AG04450 (cell line): ENCODE data around the gene PWP2. TPM values are rescaled to one million over a fixed set of nuclear protein-coding genes. Genes with fewer than 3 reads are reported as not detected.
"Not testable (repeated sequence)": the region's sequence is repeated elsewhere in the genome, so short reads cannot be mapped to it uniquely, and the experiment has no call there.

Experiments
- CTCF ChIA-PET: fragments of 300-600, 350-600 bp; formaldehyde crosslinking; extraction: SDS; loops from one replicate; lab custom pipeline; 2022; ENCODE audit warnings: antibody characterized with exemption, inconsistent platforms; lab: Charles Lee
- POLR2A ChIA-PET: fragments of 350-600 bp; formaldehyde crosslinking; extraction: SDS; loops from one replicate; lab custom pipeline; 2021; ENCODE audit warnings: antibody characterized with exemption, inconsistent platforms; lab: Yijun Ruan, JAX
- DNase-seq: peaks from one replicate; pipeline ENCODE4 v3.0.0-alpha.2; 2011; ENCODE audit warnings: low read depth, low spot score
- H3K27ac ChIP-seq: one replicate; pipeline ENCODE4 v1.5.1; 2012; ENCODE audit warnings: low read depth, low read length, control low read depth
- H3K27me3 ChIP-seq: one replicate; pipeline ENCODE4 v1.6.0; 2012; ENCODE audit warnings: low read length; ENCODE audit not compliant: control insufficient read depth, insufficient read depth
- H3K4me3 ChIP-seq: 2 replicates; pipeline ENCODE4 v1.5.1; 2011; ENCODE audit warnings: mild to moderate bottlenecking, low read depth, low read length, control low read depth
- H3K9me3 ChIP-seq: 2 replicates; pipeline ENCODE4 v1.5.1; 2012; ENCODE audit warnings: low read length; ENCODE audit not compliant: control insufficient read depth, insufficient read depth
- polyA minus RNA-seq: library from RNA; depleted of rRNA, polyadenylated mRNA; stranded (reverse); fragments of >200 nt; gene quantifications from 2 replicates; pipeline ENCODE4 v1.2.3, GENCODE V29; 2011; rRNA and poly(A)+ RNA removed
- polyA plus RNA-seq: library from polyadenylated mRNA; depleted of rRNA; stranded (reverse); fragments of >200 nt; gene quantifications from 2 replicates; pipeline ENCODE4 v1.2.3, GENCODE V29; 2011; rRNA removed
- TF ChIP-seq, protein P1 (sequence below): IDR thresholded peaks from 2 replicates; pipeline ENCODE4 v1.5.1; 2011; ENCODE audit warnings: low read depth, low read length, control low read depth, inconsistent platforms

Gene PWP2
- 12.1 and 12.9 TPM in 2 replicates for polyA plus RNA-seq
- polyA minus RNA-seq, result 15.0 and 28.4 TPM in 2 replicates

DNA sequence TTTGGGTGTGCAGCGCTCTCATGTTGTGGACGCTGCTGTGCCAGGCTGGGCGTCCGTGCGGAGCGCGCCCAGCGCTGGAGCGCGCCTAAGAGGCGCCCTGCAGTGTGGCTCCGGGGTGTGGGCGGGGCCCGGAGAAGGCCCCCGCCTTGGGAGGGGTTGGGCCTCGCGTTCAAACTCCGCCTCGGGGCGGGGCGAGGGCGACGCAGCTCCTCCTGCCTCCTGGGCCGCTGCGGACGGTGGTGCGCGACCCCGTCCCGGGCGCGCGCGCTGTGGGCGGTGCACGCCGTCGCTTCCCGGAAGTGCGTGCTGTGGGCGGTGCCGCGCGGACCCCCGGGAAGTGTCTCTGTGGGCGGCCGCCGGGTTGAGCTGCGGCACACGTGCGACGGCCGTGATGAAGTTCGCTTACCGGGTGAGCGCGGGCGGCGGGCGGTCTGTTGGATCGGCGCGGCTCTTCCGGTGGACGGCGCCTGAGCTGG is at the start of gene PWP2:
PWP2 (plus strand) TSS at position 374 of the 476 bp plus-strand sequence; CDS start at position 392, 18 bp downstream.
- peak within 1 kb of the TSS; percentile 47 for H3K4me3 ChIP-seq
- H3K27me3 ChIP-seq, CTCF ChIA-PET, H3K27ac ChIP-seq, H3K9me3 ChIP-seq: not testable (repeated sequence)
- DNase-seq, result peak; percentile 2
- POLR2A ChIA-PET, result interaction anchor here (0.6 kb wide), 1 partner anchor 21 kb away, joined by 5 read pairs; no protein-coding TSS in a partner anchor

DNA sequence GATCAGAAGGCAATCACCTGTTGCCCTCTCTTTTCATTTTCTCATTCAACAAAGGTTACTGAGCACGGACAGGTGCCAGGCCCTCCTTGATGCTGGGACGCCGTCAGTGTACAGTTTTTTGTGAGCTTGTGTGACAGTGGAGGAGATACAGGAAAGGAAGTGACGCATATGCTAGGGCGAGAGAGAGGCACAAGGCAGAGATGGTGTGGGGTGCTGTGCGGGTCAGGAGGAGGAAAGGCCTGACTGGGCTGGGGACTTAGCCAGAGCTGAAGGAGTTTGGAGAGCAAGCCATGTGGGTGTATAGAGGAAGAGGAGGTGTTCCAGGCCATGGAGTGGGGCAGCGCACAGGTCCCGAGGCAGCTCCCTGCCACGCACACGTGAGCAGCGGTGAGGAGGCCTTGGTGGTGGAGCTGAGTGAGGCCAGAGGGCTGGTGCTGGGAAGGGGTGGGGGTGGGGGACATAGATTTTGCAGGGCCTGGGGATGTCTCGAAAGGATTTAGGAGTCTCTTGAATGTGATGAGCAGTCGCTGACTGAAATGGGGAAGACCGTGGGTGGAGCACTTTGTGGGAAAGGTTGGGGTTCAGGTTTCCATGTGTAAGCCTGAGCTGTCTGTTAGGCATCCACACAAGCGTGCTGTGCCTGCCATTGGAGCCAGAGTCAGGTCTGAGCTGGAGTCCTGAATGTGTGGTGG is 49.1 kb upstream of the PWP2 start:
- ChIA-PET CTCF (no interaction called here), POLR2A (no interaction called here)
- TF ChIP-seq, protein P1, sequence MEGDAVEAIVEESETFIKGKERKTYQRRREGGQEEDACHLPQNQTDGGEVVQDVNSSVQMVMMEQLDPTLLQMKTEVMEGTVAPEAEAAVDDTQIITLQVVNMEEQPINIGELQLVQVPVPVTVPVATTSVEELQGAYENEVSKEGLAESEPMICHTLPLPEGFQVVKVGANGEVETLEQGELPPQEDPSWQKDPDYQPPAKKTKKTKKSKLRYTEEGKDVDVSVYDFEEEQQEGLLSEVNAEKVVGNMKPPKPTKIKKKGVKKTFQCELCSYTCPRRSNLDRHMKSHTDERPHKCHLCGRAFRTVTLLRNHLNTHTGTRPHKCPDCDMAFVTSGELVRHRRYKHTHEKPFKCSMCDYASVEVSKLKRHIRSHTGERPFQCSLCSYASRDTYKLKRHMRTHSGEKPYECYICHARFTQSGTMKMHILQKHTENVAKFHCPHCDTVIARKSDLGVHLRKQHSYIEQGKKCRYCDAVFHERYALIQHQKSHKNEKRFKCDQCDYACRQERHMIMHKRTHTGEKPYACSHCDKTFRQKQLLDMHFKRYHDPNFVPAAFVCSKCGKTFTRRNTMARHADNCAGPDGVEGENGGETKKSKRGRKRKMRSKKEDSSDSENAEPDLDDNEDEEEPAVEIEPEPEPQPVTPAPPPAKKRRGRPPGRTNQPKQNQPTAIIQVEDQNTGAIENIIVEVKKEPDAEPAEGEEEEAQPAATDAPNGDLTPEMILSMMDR, result no peak
- no peak overlapping the region for H3K4me3 ChIP-seq
- no peak overlapping the region for H3K27ac ChIP-seq
- no peak for DNase-seq
- no peaks in the 10 kb centered on the region for H3K27me3 ChIP-seq
- no peaks in the 10 kb centered on the region for H3K9me3 ChIP-seq

DNA sequence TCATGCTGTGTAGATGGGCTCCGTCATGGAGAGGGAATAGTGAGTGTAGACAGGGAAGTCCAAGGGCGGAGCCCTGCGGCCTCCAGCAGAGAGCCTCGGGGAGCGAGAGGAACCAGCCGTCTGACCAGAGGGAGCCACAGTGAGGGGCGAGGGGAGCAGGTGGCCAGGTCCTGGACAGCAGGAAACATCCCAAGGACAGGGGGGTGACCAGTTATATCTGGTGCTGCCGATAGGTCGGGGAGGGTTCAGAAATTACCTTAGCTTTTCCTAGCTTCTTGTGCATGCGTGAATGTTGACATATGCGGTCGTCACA is 48.6 kb upstream of the PWP2 start:
- ChIA-PET CTCF (no interaction called here), POLR2A (no interaction called here)
- H3K27me3 ChIP-seq, result no peaks in the 10 kb centered on the region
- H3K27ac ChIP-seq, result no peak overlapping the region
- H3K4me3 ChIP-seq, result no peak overlapping the region
- TF ChIP-seq, protein P1, result no peak
- no peak for DNase-seq
- H3K9me3 ChIP-seq, result no peaks in the 10 kb centered on the region

DNA sequence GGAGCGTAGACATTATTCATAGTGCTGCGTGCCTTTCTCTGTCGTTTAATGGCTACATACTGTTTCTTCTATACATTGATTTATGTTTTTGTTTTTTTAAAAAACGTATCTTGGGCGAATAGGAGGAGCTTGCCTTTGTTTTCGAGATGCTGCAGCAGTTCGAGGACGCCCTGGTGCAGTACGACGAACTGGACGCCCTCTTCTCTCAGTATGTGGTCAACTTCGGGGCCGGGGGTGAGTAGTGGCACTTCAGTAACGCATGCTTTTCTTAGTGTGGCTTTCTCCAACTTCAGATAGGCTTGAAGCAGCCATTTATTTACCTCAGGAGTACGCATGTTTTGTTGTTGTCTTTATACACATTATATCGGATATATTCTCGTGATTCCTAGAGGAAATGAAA is 48.2 kb upstream of the PWP2 start:
- POLR2A ChIA-PET, result no interaction called here
- no peaks in the 10 kb centered on the region for H3K9me3 ChIP-seq
- no peak overlapping the region for H3K27ac ChIP-seq
- no peaks in the 10 kb centered on the region for H3K27me3 ChIP-seq
- DNase-seq, result no peak
- CTCF ChIA-PET, result no interaction called here
- no peak overlapping the region for H3K4me3 ChIP-seq
- TF ChIP-seq, protein P1, result no peak

DNA sequence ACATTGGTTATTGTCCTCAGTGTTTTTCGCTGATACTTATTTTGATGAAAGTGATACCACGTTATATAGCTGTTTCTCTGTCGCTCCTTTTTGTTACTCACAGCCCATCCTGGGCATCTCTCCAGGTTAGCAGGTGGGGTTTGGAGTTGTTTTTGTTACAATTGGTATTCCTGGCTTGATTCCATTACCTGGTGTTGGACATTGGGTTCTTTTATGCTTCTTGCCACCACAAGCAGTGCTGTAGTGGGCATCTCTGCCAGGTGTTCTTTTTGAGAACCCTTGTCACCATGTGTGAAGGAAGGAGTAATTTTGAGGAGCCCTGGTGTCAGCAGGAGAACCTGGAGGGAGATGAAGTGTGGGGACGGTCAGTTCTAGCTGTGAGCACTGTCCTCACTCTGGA is 47.5 kb upstream of the PWP2 start:
- TF ChIP-seq, protein P1, result no peak
- POLR2A ChIA-PET, result no interaction called here
- Histone ChIP-seq H3K9me3 (no peaks in the 10 kb centered on the region), H3K27ac (no peak overlapping the region), H3K4me3 (no peak overlapping the region), H3K27me3 (no peaks in the 10 kb centered on the region)
- DNase-seq, result no peak
- CTCF ChIA-PET, result no interaction called here
